Measurements from ENCODE around the gene KRTAP10-1.

The KRTAP10-1 gene

GRCh38 chr21:44527156-44527982 is 12.6 kb downstream of the KRTAP10-1 start:
- DNase-seq = no peak

- DNase-seq = no peak
Measured at GRCh38 chr21:44526096-44526997, 13.6 kb downstream of the KRTAP10-1 start.

GRCh38 chr21:44525391-44526095 is 14.5 kb downstream of the KRTAP10-1 start:
- no peak for DNase-seq

GRCh38 chr21:44524414-44525371 is 15.3 kb downstream of the KRTAP10-1 start:
- no peak for DNase-seq

- DNase-seq = no peak
Measured at GRCh38 chr21:44523567-44524413, 16.2 kb downstream of the KRTAP10-1 start.

GRCh38 chr21:44522753-44523204 is 17.2 kb downstream of the KRTAP10-1 start:
- no peak for DNase-seq

- no peak for DNase-seq
Measured at GRCh38 chr21:44521928-44522752, 17.9 kb downstream of the KRTAP10-1 start.

- no peak for DNase-seq
Measured at GRCh38 chr21:44521301-44521927, 18.6 kb downstream of the KRTAP10-1 start.

- no peak for DNase-seq
Measured at GRCh38 chr21:44520326-44521300, 19.4 kb downstream of the KRTAP10-1 start.

- DNase-seq = no peak
Measured at GRCh38 chr21:44519346-44520325, 20.4 kb downstream of the KRTAP10-1 start.

GRCh38 chr21:44518686-44519085 is 21.3 kb downstream of the KRTAP10-1 start:
- DNase-seq = no peak

- DNase-seq = peak; percentile 97
Measured at GRCh38 chr21:44517175-44517899, 22.7 kb downstream of the KRTAP10-1 start.

GRCh38 chr21:44516828-44517174 is 23.2 kb downstream of the KRTAP10-1 start:
- no peak for DNase-seq

- DNase-seq = no peak
Measured at GRCh38 chr21:44516342-44516741, 23.7 kb downstream of the KRTAP10-1 start.

- no peak for DNase-seq
Measured at GRCh38 chr21:44515359-44516165, 24.4 kb downstream of the KRTAP10-1 start.
